Measurements from ENCODE around the gene DBN1. TPM values are rescaled to one million over a fixed set of nuclear protein-coding genes. Genes with fewer than 3 reads are reported as not detected.

Gene DBN1
- total RNA-seq, 1 experiment from 2014 or later, result 218 TPM

DNA sequence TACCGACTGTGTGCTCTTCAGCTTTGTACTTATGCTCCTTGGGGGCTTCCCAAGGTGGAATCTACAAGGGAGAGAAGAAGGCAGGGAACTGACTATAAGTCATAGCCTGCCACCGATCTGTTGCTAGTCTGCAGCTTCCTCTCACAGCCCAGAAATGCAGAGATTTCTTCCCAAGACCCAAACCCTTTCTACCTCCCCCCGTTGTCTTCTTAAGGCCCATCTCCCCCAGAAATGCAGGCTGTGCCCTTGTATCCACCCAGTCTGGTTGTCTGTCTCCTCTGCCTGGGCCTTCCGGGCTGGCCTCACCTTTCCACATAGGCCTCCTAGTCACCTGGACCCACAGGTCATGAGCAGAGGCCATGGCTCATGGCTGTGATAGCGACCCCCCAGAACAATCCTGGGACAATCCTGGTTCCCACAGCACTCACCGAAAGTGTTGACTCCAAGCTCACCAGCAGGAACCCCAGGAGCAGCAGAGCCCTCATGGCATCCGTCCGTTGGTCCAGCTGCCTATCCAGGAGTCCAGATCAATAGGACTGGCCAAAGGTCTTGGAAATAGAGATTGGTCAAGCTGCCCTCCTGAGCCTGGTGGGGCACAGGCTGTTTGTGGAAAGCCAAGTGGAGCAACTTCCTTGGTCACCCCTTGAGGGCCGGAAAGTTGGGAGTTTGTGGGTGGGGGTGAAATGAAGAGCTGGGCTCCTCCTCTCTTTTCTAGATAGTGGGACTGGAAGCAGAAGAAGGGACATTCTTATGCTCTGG, 64.2 kb downstream of the DBN1 start, which contains the start of gene F12:
Gene F12 (minus strand): TSS at position 522 of the 759 bp plus-strand sequence. CDS start 37 bp downstream, at position 485.
- TF ChIP-seq, protein P1, sequence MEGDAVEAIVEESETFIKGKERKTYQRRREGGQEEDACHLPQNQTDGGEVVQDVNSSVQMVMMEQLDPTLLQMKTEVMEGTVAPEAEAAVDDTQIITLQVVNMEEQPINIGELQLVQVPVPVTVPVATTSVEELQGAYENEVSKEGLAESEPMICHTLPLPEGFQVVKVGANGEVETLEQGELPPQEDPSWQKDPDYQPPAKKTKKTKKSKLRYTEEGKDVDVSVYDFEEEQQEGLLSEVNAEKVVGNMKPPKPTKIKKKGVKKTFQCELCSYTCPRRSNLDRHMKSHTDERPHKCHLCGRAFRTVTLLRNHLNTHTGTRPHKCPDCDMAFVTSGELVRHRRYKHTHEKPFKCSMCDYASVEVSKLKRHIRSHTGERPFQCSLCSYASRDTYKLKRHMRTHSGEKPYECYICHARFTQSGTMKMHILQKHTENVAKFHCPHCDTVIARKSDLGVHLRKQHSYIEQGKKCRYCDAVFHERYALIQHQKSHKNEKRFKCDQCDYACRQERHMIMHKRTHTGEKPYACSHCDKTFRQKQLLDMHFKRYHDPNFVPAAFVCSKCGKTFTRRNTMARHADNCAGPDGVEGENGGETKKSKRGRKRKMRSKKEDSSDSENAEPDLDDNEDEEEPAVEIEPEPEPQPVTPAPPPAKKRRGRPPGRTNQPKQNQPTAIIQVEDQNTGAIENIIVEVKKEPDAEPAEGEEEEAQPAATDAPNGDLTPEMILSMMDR (IDR thresholded peaks at IDR 0.05; ENCODE audit: unreplicated experiment), result no peak
- no peaks in the 10 kb centered on the region for H3K9me3 Mint-ChIP-seq (ENCODE audit: low read depth, unreplicated experiment)
- CTCF ChIA-PET, result interaction anchor here (0.5 to 1.2 kb wide), 3 partner anchors 9 to 43 kb away, joined by 3 to 6 read pairs (median 4); no protein-coding TSS in a partner anchor
- peaks cover 9% of the 10 kb centered on the region for H3K4me1 Mint-ChIP-seq (ENCODE audit: low read depth, unreplicated experiment)
- intact Hi-C loops (cut with micrococcal nuclease; ENCODE audit: unreplicated experiment), result no loop called here
- H3K27me3 Mint-ChIP-seq (ENCODE audit: unreplicated experiment), result no peaks in the 10 kb centered on the region
- peaks cover 12% of the 10 kb centered on the region for H3K36me3 Mint-ChIP-seq (ENCODE audit: insufficient read depth, unreplicated experiment)
- H3K4me3 Mint-ChIP-seq (ENCODE audit: low read depth, unreplicated experiment), result no peak within 1 kb of the TSS
- BruUV-seq (replicated peaks), result no TSS peak
- DNase-seq, result no peak
- no peak within 1 kb of the TSS for H3K27ac Mint-ChIP-seq (ENCODE audit: unreplicated experiment)

Other genes starting within 250 kb of the DBN1 start
- 34.0 and 41.1 TPM in 2 replicates for gene RAB24, start 169.9 kb downstream of the DBN1 start, total RNA-seq (2022)
- gene PRELID1, start 169.8 kb downstream of the DBN1 start, total RNA-seq (2022), result 215 and 217 TPM in 2 replicates
- 24.3 and 36.3 TPM in 2 replicates for gene MXD3, start 161.7 kb downstream of the DBN1 start, total RNA-seq (2022)
- 278 and 305 TPM in 2 replicates for gene LMAN2, start 122.0 kb downstream of the DBN1 start, total RNA-seq (2022)
- 12.9 and 13.0 TPM in 2 replicates for gene RGS14, start 115.7 kb downstream of the DBN1 start, total RNA-seq (2022)
- gene SLC34A1, start 89.2 kb downstream of the DBN1 start, total RNA-seq (2022), result 0.19 and 0.64 TPM in 2 replicates
- gene PFN3, start 73.0 kb downstream of the DBN1 start, total RNA-seq (2022), result not detected in 2 replicates
- gene F12, start 64.1 kb downstream of the DBN1 start, total RNA-seq (2022), result 14.3 and 20.2 TPM in 2 replicates
- gene GRK6, start 47.0 kb downstream of the DBN1 start, total RNA-seq (2022), result 64.6 and 72.6 TPM in 2 replicates
- 25.2 and 27.6 TPM in 2 replicates for gene PRR7, start 26.8 kb downstream of the DBN1 start, total RNA-seq (2022)
- 400 and 420 TPM in 2 replicates for gene PDLIM7, start 24.0 kb upstream of the DBN1 start, total RNA-seq (2022)
- 14.5 and 15.7 TPM in 2 replicates for gene DOK3, start 36.2 kb upstream of the DBN1 start, total RNA-seq (2022)
- gene DDX41, start 43.3 kb upstream of the DBN1 start, total RNA-seq (2022), result 101 and 132 TPM in 2 replicates
- 92.0 and 97.0 TPM in 2 replicates for gene FAM193B, start 80.9 kb upstream of the DBN1 start, total RNA-seq (2022)
- 275 and 294 TPM in 2 replicates for gene TMED9, start 118.6 kb upstream of the DBN1 start, total RNA-seq (2022)
- 48.8 and 55.7 TPM in 2 replicates for gene B4GALT7, start 126.5 kb upstream of the DBN1 start, total RNA-seq (2022)